Left ventricle myocardium inferior (tissue), 1 donor: ENCODE measurements around the gene ACCSL. TPM values are rescaled to one million over a fixed set of nuclear protein-coding genes. Genes with fewer than 3 reads are reported as not detected.

ENCODE experiments used
- DNase-seq: peaks from one replicate; pipeline ENCODE4 v3.0.0-alpha.2; 2020
- H3K27ac ChIP-seq: fragments of 200-600 bp; replicated peaks from 2 replicates; pipeline ENCODE4 v1.8.0; 2021
- H3K27me3 ChIP-seq: fragments of 200-600 bp; 2 replicates; pipeline ENCODE4 v1.8.0; 2021; ENCODE audit warnings: low read depth
- H3K36me3 ChIP-seq: fragments of 200-600 bp; 2 replicates; pipeline ENCODE4 v1.8.0; 2021
- H3K4me1 ChIP-seq: fragments of 200-600 bp; 2 replicates; pipeline ENCODE4 v1.8.0; 2021
- H3K4me3 ChIP-seq: fragments of 200-600 bp; 2 replicates; pipeline ENCODE4 v1.8.0; 2021; ENCODE audit warnings: mild to moderate bottlenecking, moderate library complexity
- H3K9me3 ChIP-seq: fragments of 200-600 bp; replicated peaks from 2 replicates; pipeline ENCODE4 v1.8.0; 2021
- CTCF ChIP-seq: fragments of 200-600 bp; IDR thresholded peaks from 2 replicates; pipeline ENCODE4 v1.8.0; 2021; ENCODE audit warnings: antibody characterized with exemption, mild to moderate bottlenecking, borderline replicate concordance
- intact Hi-C: fragments of 100-400 bp; cut with micrococcal nuclease; formaldehyde crosslinking; loops from one replicate; pipeline ENCODE4 v1.11.0; 2022
- total RNA-seq: library from RNA; stranded (reverse); fragmentation: NEBNext Ultra II Directional; extraction: Animal tissue kit (Norgen Biotek cat#: 25700); gene quantifications from one replicate; pipeline ENCODE4 v1.2.1, GENCODE V29; 2021
- donor health status: DM: no; HTN: yes; CAD: no; lungs with severe emphysema.

ACCSL gene
- total RNA-seq, 1 donor from 2014 or later, result not detected

- no peaks in the 10 kb centered on the region for H3K36me3 ChIP-seq
- no peak for DNase-seq
- no peaks in the 10 kb centered on the region for H3K9me3 ChIP-seq
- intact Hi-C loops, result no loop called here
- no peak for TF ChIP-seq CTCF
- H3K27me3 ChIP-seq, result no peaks in the 10 kb centered on the region
- peaks cover 57% of the 10 kb centered on the region for H3K4me1 ChIP-seq
- H3K27ac ChIP-seq, result no peak overlapping the region
- H3K4me3 ChIP-seq, result no peak overlapping the region
Observed at GRCh38 chr11:44101098-44101497, 53.3 kb downstream of the ACCSL start.

GRCh38 chr11:44104481-44105294 is 56.9 kb downstream of the ACCSL start:
- no peak for DNase-seq
- intact Hi-C loops, result no loop called here
- Histone ChIP-seq H3K9me3 (no peaks in the 10 kb centered on the region), H3K4me3 (no peak overlapping the region), H3K36me3 (peaks cover 20% of the 10 kb centered on the region), H3K27me3 (no peaks in the 10 kb centered on the region), H3K27ac (no peak overlapping the region), H3K4me1 (peaks cover 43% of the 10 kb centered on the region)
- TF ChIP-seq CTCF, result no peak

GRCh38 chr11:44108260-44108659 is 60.5 kb downstream of the ACCSL start:
- no peak overlapping the region for H3K4me3 ChIP-seq
- no peak overlapping the region for H3K27ac ChIP-seq
- DNase-seq, result no peak
- peaks cover 46% of the 10 kb centered on the region for H3K4me1 ChIP-seq
- H3K27me3 ChIP-seq, result no peaks in the 10 kb centered on the region
- intact Hi-C loops, result no loop called here
- no peaks in the 10 kb centered on the region for H3K9me3 ChIP-seq
- no peak for TF ChIP-seq CTCF
- H3K36me3 ChIP-seq, result peaks cover 20% of the 10 kb centered on the region

Other genes with a start within 250 kb of the ACCSL start
- gene ALKBH3, start 167.2 kb upstream of the ACCSL start, total RNA-seq, result 18.1 TPM
- gene C11orf96, start 105.3 kb upstream of the ACCSL start, total RNA-seq, result 20.1 TPM
- gene ACCS, start 18.3 kb downstream of the ACCSL start, total RNA-seq, result 7.9 TPM
- 24.5 TPM for gene EXT2, start 47.7 kb downstream of the ACCSL start, total RNA-seq